GM19351 (cell line): ENCODE measurements around the gene TMEM256.

ENCODE experiments used
- ATAC-seq: cut with Tn5 transposase; IDR thresholded peaks from one replicate; pipeline ENCODE4 v1.9.1; 2021; ENCODE audit warnings: mild to moderate bottlenecking, moderate library complexity; ENCODE audit not compliant: unreplicated experiment

TMEM256 gene

DNA sequence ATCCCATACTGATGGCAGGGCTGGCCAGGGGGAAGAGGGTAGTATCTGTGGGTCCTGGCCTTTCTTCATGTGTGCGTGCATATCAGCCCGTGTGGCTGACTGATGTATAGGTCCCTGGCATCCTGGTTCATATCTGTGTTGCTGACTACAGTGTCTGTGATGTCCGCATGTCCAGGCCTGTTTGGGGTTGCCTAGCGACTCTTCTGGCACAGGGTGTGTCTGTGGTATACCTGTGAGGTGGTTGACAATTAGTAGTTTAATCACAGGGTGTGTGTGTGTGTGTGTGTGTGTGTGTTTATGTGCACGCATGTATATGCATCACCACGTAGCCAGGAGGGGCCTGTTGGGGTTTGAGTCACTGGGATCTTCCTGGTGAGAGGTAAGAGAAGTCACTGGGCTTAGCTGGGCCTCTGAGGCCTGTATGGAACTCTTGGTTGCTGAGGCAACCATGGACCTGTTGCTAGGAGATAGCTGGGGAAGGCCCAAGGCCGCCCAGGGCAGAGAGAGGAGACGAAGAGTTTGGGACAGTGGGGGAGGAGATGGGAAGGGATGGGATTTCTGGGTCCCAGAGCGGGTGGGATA lies 49.5 kb downstream of the TMEM256 start:
- ATAC-seq, result no peak
